GM20000 (cell line): ENCODE results near the gene RASSF4.

Source experiments
- DNase-seq: peaks from one replicate; pipeline ENCODE4 v3.0.0; 2012; ENCODE audit warnings: low spot score
- CTCF ChIP-seq: IDR thresholded peaks from 2 replicates; pipeline ENCODE4 v1.5.1; 2012; ENCODE audit warnings: mild to moderate bottlenecking, control low read depth; ENCODE audit errors: extremely low read depth, missing control alignments

The RASSF4 gene

DNA sequence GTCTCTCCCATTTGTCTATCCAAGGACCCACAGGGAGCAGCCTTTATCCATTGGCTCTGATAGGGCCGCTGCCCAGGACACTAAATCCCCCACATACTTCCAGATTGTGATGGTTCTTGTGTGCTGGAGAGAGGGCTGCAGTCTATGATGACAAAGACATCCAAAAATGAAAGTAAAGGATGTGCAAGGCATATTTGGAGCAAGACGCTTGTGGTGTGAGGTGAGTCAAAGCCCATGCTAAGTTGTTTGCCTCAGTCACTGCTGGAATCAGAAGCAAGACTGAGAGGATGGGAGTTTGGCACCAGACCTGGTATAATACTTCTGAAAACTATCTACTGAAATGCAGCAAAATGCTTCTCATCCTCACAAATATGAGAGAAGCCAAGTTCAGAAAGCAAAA lies 63.8 kb downstream of the RASSF4 start:
- no peak for DNase-seq
- no peak for TF ChIP-seq CTCF

GRCh38 chr10:45034301-45034700 lies 74.7 kb downstream of the RASSF4 start:
- no peak for TF ChIP-seq CTCF
- DNase-seq = no peak

DNA sequence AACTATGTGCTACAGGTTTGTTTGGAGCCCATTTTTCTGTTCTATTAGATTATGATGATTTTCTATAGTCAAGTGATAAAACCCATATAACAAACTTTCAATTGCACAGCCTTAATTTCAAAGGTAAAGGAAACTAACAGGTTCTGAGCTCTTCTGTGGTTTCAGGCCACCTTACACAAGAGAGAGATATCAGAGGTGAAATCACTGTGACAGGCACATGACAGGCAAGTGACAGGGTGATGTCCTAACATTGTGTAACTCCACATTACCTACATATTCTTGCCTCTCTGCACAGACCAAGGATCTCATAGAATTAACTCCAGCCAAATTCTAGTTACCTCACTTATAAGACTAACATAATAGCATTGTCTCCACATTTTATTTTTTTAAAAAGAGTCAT lies 76.1 kb downstream of the RASSF4 start:
- TF ChIP-seq CTCF = no peak
- no peak for DNase-seq

GRCh38 chr10:45040921-45041542 lies 81.4 kb downstream of the RASSF4 start:
- DNase-seq = no peak
- no peak for TF ChIP-seq CTCF

DNA sequence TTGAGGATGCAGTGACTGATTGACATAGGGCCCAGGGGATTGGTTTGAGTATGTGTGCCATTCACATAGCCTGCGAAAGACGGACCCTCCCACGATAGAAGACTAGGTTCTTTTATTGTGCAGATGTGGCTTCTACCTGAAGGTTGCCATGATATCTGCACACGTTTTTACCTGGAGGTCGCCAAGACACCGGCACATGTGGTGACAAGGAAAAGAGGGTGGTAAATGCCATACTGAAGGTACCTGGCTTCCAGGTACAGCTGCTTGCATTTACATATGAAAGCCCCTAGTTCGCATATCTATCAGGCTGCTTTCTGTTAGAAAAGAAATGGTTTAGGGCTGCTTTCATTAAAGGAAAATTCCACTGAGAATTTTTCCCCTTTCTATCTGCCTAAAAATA lies 84.7 kb downstream of the RASSF4 start:
- DNase-seq = no peak
- no peak for TF ChIP-seq CTCF
